ENCODE data around the gene GSK3B. TPM values are rescaled to one million over a fixed set of nuclear protein-coding genes. Genes with fewer than 3 reads are reported as not detected.

The GSK3B gene
- total RNA-seq, 1 donor from 2014 or later = 88.6 TPM

- no peak overlapping the region for H3K4me2 ChIP-seq
- H3K9me3 Mint-ChIP-seq = peaks cover 1% of the 10 kb centered on the region
- H3K27me3 Mint-ChIP-seq (ENCODE audit: insufficient read depth, low read depth) = no peaks in the 10 kb centered on the region
- H3K36me3 Mint-ChIP-seq = peaks cover 5% of the 10 kb centered on the region
- no peak for DNase-seq (ENCODE audit: low spot score)
- H3K27ac Mint-ChIP-seq = no peak overlapping the region
- TF ChIP-seq EZH2phosphoT487 (IDR thresholded peaks at IDR 0.05) (no peak), CTCF (IDR thresholded peaks at IDR 0.05) (no peak), EZH2 (IDR thresholded peaks at IDR 0.05) (no peak)
- no peak overlapping the region for H3K27ac ChIP-seq
- no peaks in the 10 kb centered on the region for H3K27me3 ChIP-seq
- H3F3A ChIP-seq (ENCODE audit: low read depth) = no peaks in the 10 kb centered on the region
- H4K20me1 ChIP-seq (ENCODE audit: low read depth) = peaks cover 5% of the 10 kb centered on the region
- peaks cover 85% of the 10 kb centered on the region for H3K79me2 ChIP-seq (ENCODE audit: low read depth)
- no peaks in the 10 kb centered on the region for H3K9me3 ChIP-seq (ENCODE audit: low read depth)
- H3K4me3 ChIP-seq = no peak overlapping the region
- no peak overlapping the region for H2AFZ ChIP-seq (replicated peaks)
- no peaks in the 10 kb centered on the region for H3K4me1 ChIP-seq
- H3K4me1 Mint-ChIP-seq = no peaks in the 10 kb centered on the region
- peaks cover 8% of the 10 kb centered on the region for H3K36me3 ChIP-seq
- no peak overlapping the region for H3K9ac ChIP-seq
- no peak overlapping the region for H3K4me3 Mint-ChIP-seq
Measured at GRCh38 chr3:119927190-119927589, 167.1 kb downstream of the GSK3B start.

- peaks cover 70% of the 10 kb centered on the region for H3K79me2 ChIP-seq (ENCODE audit: low read depth)
- H3K27ac ChIP-seq = no peak overlapping the region
- H3K9me3 Mint-ChIP-seq = peaks cover 5% of the 10 kb centered on the region
- TF ChIP-seq EZH2phosphoT487 (IDR thresholded peaks at IDR 0.05) (no peak), EZH2 (IDR thresholded peaks at IDR 0.05) (no peak), CTCF (IDR thresholded peaks at IDR 0.05) (no peak)
- no peak overlapping the region for H3K4me3 Mint-ChIP-seq
- H3K4me2 ChIP-seq = no peak overlapping the region
- H4K20me1 ChIP-seq (ENCODE audit: low read depth) = peaks cover 5% of the 10 kb centered on the region
- H3K9ac ChIP-seq = no peak overlapping the region
- peaks cover 23% of the 10 kb centered on the region for H3K36me3 Mint-ChIP-seq
- no peak overlapping the region for H3K4me3 ChIP-seq
- DNase-seq (ENCODE audit: low spot score) = no peak
- no peaks in the 10 kb centered on the region for H3K27me3 ChIP-seq
- no peaks in the 10 kb centered on the region for H3K4me1 Mint-ChIP-seq
- H3K36me3 ChIP-seq = peaks cover 25% of the 10 kb centered on the region
- H3K4me1 ChIP-seq = no peaks in the 10 kb centered on the region
- H3K27ac Mint-ChIP-seq = no peak overlapping the region
- no peaks in the 10 kb centered on the region for H3K27me3 Mint-ChIP-seq (ENCODE audit: insufficient read depth, low read depth)
- peaks cover 13% of the 10 kb centered on the region for H3K9me3 ChIP-seq (ENCODE audit: low read depth)
- H3F3A ChIP-seq (ENCODE audit: low read depth) = no peaks in the 10 kb centered on the region
- H2AFZ ChIP-seq (replicated peaks) = no peak overlapping the region
Measured at GRCh38 chr3:119924111-119925094, 169.8 kb downstream of the GSK3B start.

GRCh38 chr3:119918992-119919933 is 175.0 kb downstream of the GSK3B start:
- Mint-ChIP-seq H3K9me3 (peaks cover 5% of the 10 kb centered on the region), H3K4me1 (no peaks in the 10 kb centered on the region), H3K4me3 (no peak overlapping the region), H3K27me3 (ENCODE audit: insufficient read depth, low read depth) (no peaks in the 10 kb centered on the region), H3K36me3 (peaks cover 30% of the 10 kb centered on the region), H3K27ac (no peak overlapping the region)
- H3K9me3 ChIP-seq (ENCODE audit: low read depth) = peaks cover 13% of the 10 kb centered on the region
- H3K79me2 ChIP-seq (ENCODE audit: low read depth) = peaks cover 21% of the 10 kb centered on the region
- no peak overlapping the region for H2AFZ ChIP-seq (replicated peaks)
- TF ChIP-seq CTCF (IDR thresholded peaks at IDR 0.05) = no peak
- TF ChIP-seq EZH2 (IDR thresholded peaks at IDR 0.05) = no peak
- TF ChIP-seq EZH2phosphoT487 (IDR thresholded peaks at IDR 0.05) = no peak
- no peak overlapping the region for H3K4me2 ChIP-seq
- H3K27ac ChIP-seq = no peak overlapping the region
- H3K4me1 ChIP-seq = peaks cover 2% of the 10 kb centered on the region
- peaks cover 25% of the 10 kb centered on the region for H3K36me3 ChIP-seq
- DNase-seq (ENCODE audit: low spot score) = no peak
- no peaks in the 10 kb centered on the region for H4K20me1 ChIP-seq (ENCODE audit: low read depth)
- H3K9ac ChIP-seq = no peak overlapping the region
- H3F3A ChIP-seq (ENCODE audit: low read depth) = no peaks in the 10 kb centered on the region
- no peaks in the 10 kb centered on the region for H3K27me3 ChIP-seq
- no peak overlapping the region for H3K4me3 ChIP-seq

All from neural progenitor cell (in vitro differentiated cells).